ENCODE data around the gene KLHDC3.

KLHDC3 gene, protein sequence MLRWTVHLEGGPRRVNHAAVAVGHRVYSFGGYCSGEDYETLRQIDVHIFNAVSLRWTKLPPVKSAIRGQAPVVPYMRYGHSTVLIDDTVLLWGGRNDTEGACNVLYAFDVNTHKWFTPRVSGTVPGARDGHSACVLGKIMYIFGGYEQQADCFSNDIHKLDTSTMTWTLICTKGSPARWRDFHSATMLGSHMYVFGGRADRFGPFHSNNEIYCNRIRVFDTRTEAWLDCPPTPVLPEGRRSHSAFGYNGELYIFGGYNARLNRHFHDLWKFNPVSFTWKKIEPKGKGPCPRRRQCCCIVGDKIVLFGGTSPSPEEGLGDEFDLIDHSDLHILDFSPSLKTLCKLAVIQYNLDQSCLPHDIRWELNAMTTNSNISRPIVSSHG

DNA sequence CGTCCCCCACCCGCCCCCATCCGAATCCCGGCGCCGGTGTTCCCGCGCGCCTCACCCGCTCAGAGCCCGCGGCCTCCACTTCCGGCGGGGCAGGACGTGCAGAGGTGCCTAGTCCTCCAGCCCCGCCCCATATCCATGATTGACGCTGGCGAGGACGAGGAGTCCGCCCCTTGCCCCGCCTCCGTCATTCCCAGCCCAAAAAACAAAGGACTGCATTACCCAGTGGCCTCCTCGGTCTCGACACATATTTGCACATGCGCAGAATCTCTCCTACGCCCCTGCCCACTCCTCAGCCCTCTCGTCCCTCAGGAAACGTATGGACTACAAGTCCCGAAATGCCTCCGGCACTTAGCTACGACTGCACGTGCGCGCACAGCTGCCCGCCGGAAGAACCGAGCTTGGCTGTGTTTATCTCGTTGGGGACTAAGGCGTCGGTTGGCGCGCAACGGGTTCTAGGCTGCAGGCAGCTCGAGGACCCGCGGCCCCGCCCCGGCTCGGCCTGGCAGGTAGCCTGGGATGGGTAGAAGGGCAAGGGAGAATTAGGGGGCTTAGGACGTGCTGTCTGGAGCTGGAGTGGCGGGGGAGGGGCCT lies at the start of gene KLHDC3, which contains the start of gene MEA1:
KLHDC3 (plus strand) TSS at position 407 of the 591 bp plus-strand sequence. CDS start 2,944 bp downstream, outside the sequence.
MEA1 (minus strand) TSS at position 104 of the 591 bp plus-strand sequence. CDS start 133 bp downstream, outside the sequence.
- Histone ChIP-seq H3K36me3 (ENCODE audit: insufficient read depth, low read length) (peaks cover 49% of the 10 kb centered on the region), H3K4me1 (ENCODE audit: insufficient read depth, low read length) (peaks cover 21% of the 10 kb centered on the region), H3K4me3 (ENCODE audit: low read length) (peak within 1 kb of the TSS; percentile 89), H2AFZ (ENCODE audit: low read depth, low read length) (no peak within 1 kb of the TSS), H3K9me3 (ENCODE audit: low read length) (no peaks in the 10 kb centered on the region), H3K27me3 (ENCODE audit: insufficient read depth, low read length) (no peaks in the 10 kb centered on the region)

DNA sequence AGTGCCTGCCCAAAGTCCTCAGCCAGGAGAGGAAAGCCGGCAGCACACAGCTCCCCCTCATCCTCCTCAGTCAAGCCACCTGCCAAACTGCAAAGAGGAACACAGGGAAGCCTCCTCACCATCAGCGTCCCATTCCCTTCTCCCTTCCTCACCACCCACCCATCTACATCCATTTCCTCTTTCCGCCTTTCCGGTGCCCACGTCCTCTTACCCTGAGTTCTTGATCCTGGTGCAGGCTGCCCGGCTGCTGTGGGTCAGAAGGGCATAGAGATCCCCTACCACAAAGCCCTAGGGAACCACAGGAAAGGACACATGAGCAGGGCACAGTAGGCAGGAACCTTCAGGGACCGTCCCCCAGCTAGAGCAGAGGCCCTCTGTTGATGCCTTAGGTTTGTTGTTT lies 47.5 kb upstream of the KLHDC3 start:
- no peak overlapping the region for H3K4me3 ChIP-seq (ENCODE audit: low read length)
- no peaks in the 10 kb centered on the region for H3K27me3 ChIP-seq (ENCODE audit: insufficient read depth, low read length)
- H2AFZ ChIP-seq (ENCODE audit: low read depth, low read length), result no peak overlapping the region
- H3K9me3 ChIP-seq (ENCODE audit: low read length), result no peaks in the 10 kb centered on the region
- H3K4me1 ChIP-seq (ENCODE audit: insufficient read depth, low read length), result no peaks in the 10 kb centered on the region
- H3K36me3 ChIP-seq (ENCODE audit: insufficient read depth, low read length), result peaks cover 33% of the 10 kb centered on the region

DNA sequence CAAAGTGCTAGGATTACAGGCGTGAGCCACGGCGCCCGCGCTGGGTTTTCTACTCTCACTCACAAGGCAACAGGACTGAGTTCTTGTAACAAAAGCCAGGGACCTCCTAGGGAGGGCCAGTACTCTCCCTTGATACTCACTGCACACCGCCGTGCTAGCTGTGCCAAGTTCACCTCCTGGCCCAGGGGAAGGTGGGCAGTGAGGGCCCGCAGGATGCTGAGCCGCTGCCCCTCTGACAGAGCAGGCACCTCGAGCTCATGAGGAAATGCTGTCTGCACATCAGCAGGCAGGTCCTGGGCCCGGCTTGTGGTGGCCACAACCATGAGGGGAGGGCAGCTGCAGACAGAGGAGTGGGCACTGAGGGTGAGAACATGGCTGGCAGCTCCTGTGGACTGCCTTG lies 46.8 kb upstream of the KLHDC3 start:
- Histone ChIP-seq H3K9me3 (ENCODE audit: low read length) (no peaks in the 10 kb centered on the region), H3K36me3 (ENCODE audit: insufficient read depth, low read length) (peaks cover 30% of the 10 kb centered on the region), H3K27me3 (ENCODE audit: insufficient read depth, low read length) (no peaks in the 10 kb centered on the region), H3K4me3 (ENCODE audit: low read length) (no peak overlapping the region), H3K4me1 (ENCODE audit: insufficient read depth, low read length) (no peaks in the 10 kb centered on the region), H2AFZ (ENCODE audit: low read depth, low read length) (no peak overlapping the region)

DNA sequence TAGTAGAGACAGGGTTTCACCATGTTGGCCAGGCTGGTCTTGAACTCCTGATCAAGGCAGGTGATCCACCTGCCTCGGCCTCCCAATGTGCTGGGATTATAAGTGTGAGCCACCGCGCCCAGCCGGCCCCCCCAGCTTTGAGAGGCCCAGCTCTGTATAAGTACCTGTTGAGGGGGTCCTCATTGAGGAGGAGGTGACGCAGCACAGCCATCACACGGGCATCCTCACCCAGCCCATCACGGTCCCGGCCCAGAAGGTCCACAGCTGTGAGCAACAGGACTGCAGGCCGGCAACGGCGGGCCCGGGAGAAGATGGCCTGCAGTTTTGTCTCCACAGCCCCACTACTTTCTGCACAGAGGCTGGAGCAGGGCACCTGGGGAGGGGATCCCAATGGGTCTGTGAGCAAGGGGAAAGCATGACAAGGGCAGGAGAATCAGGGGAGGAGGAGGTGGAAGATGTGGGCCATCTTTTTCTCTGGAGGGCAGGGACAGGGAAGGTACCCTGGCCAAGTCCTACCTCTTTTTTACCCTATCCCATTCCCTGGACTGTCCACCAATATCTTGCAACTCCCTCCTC lies 45.8 kb upstream of the KLHDC3 start:
- H3K36me3 ChIP-seq (ENCODE audit: insufficient read depth, low read length), result peaks cover 30% of the 10 kb centered on the region
- H3K9me3 ChIP-seq (ENCODE audit: low read length), result no peaks in the 10 kb centered on the region
- H2AFZ ChIP-seq (ENCODE audit: low read depth, low read length), result no peak overlapping the region
- H3K4me1 ChIP-seq (ENCODE audit: insufficient read depth, low read length), result no peaks in the 10 kb centered on the region
- no peak overlapping the region for H3K4me3 ChIP-seq (ENCODE audit: low read length)
- no peaks in the 10 kb centered on the region for H3K27me3 ChIP-seq (ENCODE audit: insufficient read depth, low read length)

DNA sequence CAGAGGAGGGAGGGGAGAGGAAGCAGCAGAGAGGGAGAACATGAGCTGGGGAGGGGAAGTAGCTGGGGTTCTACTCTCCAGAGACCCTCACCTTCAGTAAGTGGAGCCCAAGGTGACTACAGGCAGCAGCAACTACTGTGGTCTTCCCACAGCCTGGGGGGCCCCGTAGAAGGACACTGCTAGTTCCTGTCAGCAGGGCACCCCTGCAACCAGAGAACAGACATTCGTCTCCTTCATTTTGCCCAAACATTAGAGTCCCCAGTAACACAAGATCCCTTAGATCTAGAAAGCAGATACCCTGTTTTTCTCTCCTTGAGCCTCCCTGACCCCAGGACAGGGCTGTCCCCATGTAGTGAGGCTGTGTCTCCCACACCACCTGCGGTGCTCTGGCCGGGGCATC lies 45.3 kb upstream of the KLHDC3 start:
- Histone ChIP-seq H3K36me3 (ENCODE audit: insufficient read depth, low read length) (peaks cover 32% of the 10 kb centered on the region), H3K4me1 (ENCODE audit: insufficient read depth, low read length) (no peaks in the 10 kb centered on the region), H3K27me3 (ENCODE audit: insufficient read depth, low read length) (no peaks in the 10 kb centered on the region), H3K4me3 (ENCODE audit: low read length) (no peak overlapping the region), H2AFZ (ENCODE audit: low read depth, low read length) (no peak overlapping the region), H3K9me3 (ENCODE audit: low read length) (no peaks in the 10 kb centered on the region)

DNA sequence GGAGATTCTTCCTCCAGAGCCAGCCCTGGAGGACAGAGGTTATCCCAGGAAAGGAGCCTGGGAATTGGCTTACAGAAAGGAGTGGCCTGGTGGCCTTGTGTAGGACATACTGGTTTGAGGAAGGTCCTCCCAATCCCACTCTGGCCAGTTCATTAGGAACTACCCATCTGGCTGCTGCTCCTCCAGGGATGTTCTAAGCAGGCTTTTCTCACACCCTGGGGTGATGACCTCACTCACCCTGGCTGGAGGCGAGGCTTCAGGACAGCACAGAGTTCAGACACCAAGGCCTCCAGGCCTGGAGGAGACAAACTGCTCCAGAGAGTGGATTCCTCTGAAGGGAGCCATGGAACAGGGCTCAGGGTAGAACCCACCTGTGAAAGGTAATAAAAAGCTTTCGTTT lies 44.6 kb upstream of the KLHDC3 start:
- Histone ChIP-seq H2AFZ (ENCODE audit: low read depth, low read length) (no peak overlapping the region), H3K4me1 (ENCODE audit: insufficient read depth, low read length) (no peaks in the 10 kb centered on the region), H3K27me3 (ENCODE audit: insufficient read depth, low read length) (no peaks in the 10 kb centered on the region), H3K36me3 (ENCODE audit: insufficient read depth, low read length) (peaks cover 31% of the 10 kb centered on the region), H3K9me3 (ENCODE audit: low read length) (no peaks in the 10 kb centered on the region), H3K4me3 (ENCODE audit: low read length) (no peak overlapping the region)

DNA sequence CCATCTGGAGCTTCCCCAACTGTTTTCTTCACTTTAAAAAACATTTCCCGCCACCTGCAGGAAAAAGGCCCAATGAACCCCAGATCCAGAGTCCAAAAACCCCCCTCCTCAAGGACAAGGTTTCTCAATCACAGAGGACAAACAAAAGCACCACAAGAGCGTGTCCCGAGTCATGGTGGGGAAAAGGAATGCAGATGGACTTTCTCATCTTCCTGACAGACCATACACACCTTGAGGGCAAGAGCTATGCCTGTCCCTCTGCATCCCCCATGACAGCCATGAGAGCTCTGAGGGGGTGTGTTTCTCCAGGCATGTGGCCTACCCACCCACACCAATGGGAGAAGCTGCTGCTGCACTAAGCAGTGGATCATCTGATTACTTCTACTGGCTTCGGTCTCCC lies 44.1 kb upstream of the KLHDC3 start:
- H3K4me3 ChIP-seq (ENCODE audit: low read length), result no peak overlapping the region
- peaks cover 27% of the 10 kb centered on the region for H3K36me3 ChIP-seq (ENCODE audit: insufficient read depth, low read length)
- H3K9me3 ChIP-seq (ENCODE audit: low read length), result no peaks in the 10 kb centered on the region
- H2AFZ ChIP-seq (ENCODE audit: low read depth, low read length), result no peak overlapping the region
- H3K27me3 ChIP-seq (ENCODE audit: insufficient read depth, low read length), result no peaks in the 10 kb centered on the region
- H3K4me1 ChIP-seq (ENCODE audit: insufficient read depth, low read length), result no peaks in the 10 kb centered on the region

DNA sequence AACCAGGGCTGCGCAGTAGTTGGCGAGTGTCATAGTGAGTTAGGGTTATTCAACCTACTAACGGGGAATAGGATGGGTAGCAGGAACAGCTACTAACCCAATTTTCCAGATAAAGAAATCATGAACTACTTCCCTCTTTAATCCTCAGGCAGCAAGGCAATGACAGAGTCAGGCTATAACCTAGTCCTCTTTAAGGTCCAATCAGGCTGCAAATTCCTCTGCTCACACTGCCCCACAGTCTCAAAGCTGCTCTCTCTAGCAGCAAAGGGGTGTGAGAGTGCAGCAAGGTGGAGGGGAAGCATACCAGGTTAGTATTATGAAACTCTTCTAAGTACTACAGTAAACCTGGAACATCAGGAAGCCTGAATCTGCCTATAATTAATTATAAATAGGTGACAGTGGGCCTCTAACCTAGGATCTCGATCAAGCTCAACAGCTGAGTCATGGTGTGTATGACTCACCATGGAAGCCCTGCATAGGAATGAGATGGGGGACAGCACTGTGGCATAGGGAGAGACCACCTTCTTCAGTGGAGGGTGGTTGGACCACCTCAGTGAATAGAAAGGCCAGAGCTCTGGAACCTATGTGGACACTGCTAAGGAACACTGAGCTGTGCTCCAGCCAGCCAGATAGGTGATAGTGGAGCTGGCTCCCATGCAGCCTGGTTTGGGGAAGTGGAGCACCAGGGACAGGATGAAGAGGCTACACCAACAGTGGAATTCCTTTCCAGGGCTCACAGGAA lies 43.0 kb upstream of the KLHDC3 start:
- Histone ChIP-seq H3K4me3 (ENCODE audit: low read length) (no peak overlapping the region), H3K27me3 (ENCODE audit: insufficient read depth, low read length) (no peaks in the 10 kb centered on the region), H2AFZ (ENCODE audit: low read depth, low read length) (no peak overlapping the region), H3K9me3 (ENCODE audit: low read length) (no peaks in the 10 kb centered on the region), H3K36me3 (ENCODE audit: insufficient read depth, low read length) (peaks cover 20% of the 10 kb centered on the region), H3K4me1 (ENCODE audit: insufficient read depth, low read length) (no peaks in the 10 kb centered on the region)

DNA sequence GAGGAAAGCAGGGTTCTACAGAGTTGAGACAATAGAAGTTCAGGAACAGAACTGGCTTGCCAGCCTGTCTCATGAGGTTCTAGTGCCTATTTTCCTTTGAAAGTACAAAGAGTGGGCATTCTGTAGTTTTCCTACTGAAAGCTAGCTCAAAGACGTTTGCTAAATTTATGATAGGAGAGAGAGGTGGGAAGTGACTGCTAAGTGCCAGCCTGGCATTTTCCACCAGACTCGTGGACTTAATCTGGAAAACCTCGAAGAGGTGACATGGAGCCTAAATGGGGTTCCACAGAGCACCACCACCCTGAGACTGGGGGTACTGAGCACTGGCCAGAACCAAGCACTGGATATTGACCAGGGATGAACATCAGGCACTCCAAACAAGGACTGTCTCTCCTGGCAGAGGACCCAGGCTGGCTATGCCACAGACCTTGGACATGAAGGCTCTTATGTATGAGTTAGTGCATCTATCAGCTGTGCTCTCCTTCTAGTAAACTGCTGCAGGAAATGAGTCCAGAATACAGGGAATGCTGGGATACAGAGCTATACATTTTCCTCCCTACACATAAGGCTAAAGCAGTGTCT lies 42.2 kb upstream of the KLHDC3 start:
- no peaks in the 10 kb centered on the region for H3K4me1 ChIP-seq (ENCODE audit: insufficient read depth, low read length)
- H3K9me3 ChIP-seq (ENCODE audit: low read length), result no peaks in the 10 kb centered on the region
- H3K36me3 ChIP-seq (ENCODE audit: insufficient read depth, low read length), result peaks cover 13% of the 10 kb centered on the region
- H2AFZ ChIP-seq (ENCODE audit: low read depth, low read length), result no peak overlapping the region
- H3K27me3 ChIP-seq (ENCODE audit: insufficient read depth, low read length), result no peaks in the 10 kb centered on the region
- no peak overlapping the region for H3K4me3 ChIP-seq (ENCODE audit: low read length)

DNA sequence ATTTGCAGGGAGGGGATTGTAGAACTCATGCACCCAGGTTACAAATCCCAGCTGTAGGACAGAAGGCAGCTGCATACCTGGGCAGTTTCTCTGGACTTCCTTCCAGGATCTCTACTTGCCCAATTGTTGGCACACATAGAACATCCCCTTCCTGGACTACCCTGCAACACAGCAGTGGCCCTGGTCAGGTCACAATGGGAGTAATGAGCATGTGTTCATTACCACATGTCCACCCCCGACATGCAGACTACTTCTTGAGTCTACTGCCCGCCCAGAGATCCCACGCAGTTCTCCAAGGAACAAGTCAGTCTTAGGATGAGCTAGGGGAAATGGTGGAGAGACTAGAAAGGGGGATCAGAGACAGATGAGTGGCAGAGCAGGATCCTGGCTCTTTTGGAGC lies 40.1 kb upstream of the KLHDC3 start:
- H2AFZ ChIP-seq (ENCODE audit: low read depth, low read length), result no peak overlapping the region
- H3K9me3 ChIP-seq (ENCODE audit: low read length), result no peaks in the 10 kb centered on the region
- peaks cover 5% of the 10 kb centered on the region for H3K4me1 ChIP-seq (ENCODE audit: insufficient read depth, low read length)
- peaks cover 7% of the 10 kb centered on the region for H3K36me3 ChIP-seq (ENCODE audit: insufficient read depth, low read length)
- H3K4me3 ChIP-seq (ENCODE audit: low read length), result no peak overlapping the region
- H3K27me3 ChIP-seq (ENCODE audit: insufficient read depth, low read length), result no peaks in the 10 kb centered on the region

DNA sequence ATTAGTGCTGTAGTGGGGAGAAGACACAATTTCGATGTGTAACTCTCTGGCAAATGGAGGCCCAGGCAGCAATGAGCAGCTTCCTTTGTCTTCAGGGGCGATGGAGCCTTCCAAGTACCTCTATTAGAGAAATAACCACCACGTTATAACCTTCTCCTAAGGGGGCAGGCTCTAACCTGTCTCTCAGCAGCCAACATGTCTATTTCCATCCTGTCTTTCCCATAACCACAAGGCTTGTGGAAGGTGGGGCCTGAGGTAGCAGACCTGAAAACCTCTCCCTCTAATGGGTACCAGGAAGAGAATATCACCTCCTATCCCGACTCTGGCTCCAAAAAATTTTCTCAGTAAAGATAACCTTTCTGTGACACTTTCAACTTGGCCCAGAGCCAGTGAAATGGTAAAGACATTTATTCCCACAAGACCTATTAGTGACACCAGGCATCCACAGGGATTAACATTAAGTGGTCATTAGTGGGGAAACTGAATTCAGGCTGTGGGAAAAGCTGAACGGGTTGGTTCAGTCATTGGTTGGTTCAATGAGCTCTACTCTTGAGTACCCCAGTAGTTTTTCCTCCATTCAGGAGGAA lies 39.0 kb upstream of the KLHDC3 start:
- H3K36me3 ChIP-seq (ENCODE audit: insufficient read depth, low read length), result peaks cover 7% of the 10 kb centered on the region
- no peak overlapping the region for H3K4me3 ChIP-seq (ENCODE audit: low read length)
- no peaks in the 10 kb centered on the region for H3K9me3 ChIP-seq (ENCODE audit: low read length)
- no peaks in the 10 kb centered on the region for H3K27me3 ChIP-seq (ENCODE audit: insufficient read depth, low read length)
- no peak overlapping the region for H2AFZ ChIP-seq (ENCODE audit: low read depth, low read length)
- H3K4me1 ChIP-seq (ENCODE audit: insufficient read depth, low read length), result peaks cover 12% of the 10 kb centered on the region

DNA sequence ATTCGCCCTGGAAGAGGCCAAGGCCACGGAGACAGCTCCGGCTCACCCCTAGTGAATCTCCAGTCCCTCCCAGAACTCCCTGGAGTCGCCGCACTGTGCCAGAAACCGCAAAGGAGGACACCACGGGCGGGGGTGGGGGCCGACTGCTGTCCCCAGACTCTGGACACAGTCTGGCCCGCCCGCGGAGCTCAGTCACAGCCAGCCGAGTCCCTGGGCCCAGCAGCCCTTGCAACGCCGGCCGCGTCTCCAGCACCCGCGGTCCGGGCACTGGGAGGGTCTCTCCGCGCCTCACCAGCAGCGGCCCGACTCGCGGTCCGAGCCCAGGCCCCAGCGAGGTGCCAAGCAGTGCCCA lies 35.6 kb upstream of the KLHDC3 start:
- peaks cover 13% of the 10 kb centered on the region for H3K4me1 ChIP-seq (ENCODE audit: insufficient read depth, low read length)
- no peak overlapping the region for H2AFZ ChIP-seq (ENCODE audit: low read depth, low read length)
- peaks cover 7% of the 10 kb centered on the region for H3K36me3 ChIP-seq (ENCODE audit: insufficient read depth, low read length)

More for the DNA sequence above, 35.6 kb upstream of the KLHDC3 start:
- Histone ChIP-seq H3K9me3 (ENCODE audit: low read length) (no peaks in the 10 kb centered on the region), H3K27me3 (ENCODE audit: insufficient read depth, low read length) (no peaks in the 10 kb centered on the region), H3K4me3 (ENCODE audit: low read length) (peak overlapping the region; percentile 52)
